Smooth muscle cell (in vitro differentiated cells): Measurements from ENCODE around the gene HMG20B. TPM values are rescaled to one million over a fixed set of nuclear protein-coding genes. Genes with fewer than 3 reads are reported as not detected.

Experiments
- DNase-seq: peaks from one replicate; lab custom pipeline; 2025; ENCODE audit not compliant: unreplicated experiment; lab: John Stamatoyannopoulos, UW
- H2AFZ ChIP-seq: fragments of 200-600 bp; sonication (generic); 2 replicates; pipeline ENCODE4 v1.6.0; 2016; ENCODE audit warnings: antibody characterized with exemption, low read depth, mild to moderate bottlenecking
- H3F3A ChIP-seq: fragments of 200-600 bp; sonication (generic); 2 replicates; pipeline ENCODE4 v1.6.0; 2017; ENCODE audit warnings: antibody characterized with exemption, low read depth
- H3K27ac ChIP-seq: fragments of 200-600 bp; sonication (generic); 2 replicates; pipeline ENCODE4 v1.5.1; 2016; ENCODE audit warnings: low read depth, mild to moderate bottlenecking
- H3K27me3 ChIP-seq: fragments of 200-600 bp; sonication (generic); 2 replicates; pipeline ENCODE4 v1.6.1; 2016; ENCODE audit warnings: low read depth, mild to moderate bottlenecking
- H3K36me3 ChIP-seq: fragments of 200-600 bp; sonication (generic); 2 replicates; pipeline ENCODE4 v1.5.1; 2016; ENCODE audit warnings: low read depth
- H3K4me1 ChIP-seq: fragments of 200-600 bp; sonication (generic); 2 replicates; pipeline ENCODE4 v1.5.1; 2016; ENCODE audit warnings: low read depth
- H3K4me2 ChIP-seq: fragments of 200-600 bp; sonication (generic); 2 replicates; pipeline ENCODE4 v1.6.0; 2016; ENCODE audit warnings: mild to moderate bottlenecking
- H3K4me3 ChIP-seq: fragments of 200-600 bp; sonication (generic); 2 replicates; pipeline ENCODE4 v1.5.1; 2016; ENCODE audit warnings: mild to moderate bottlenecking
- H3K79me2 ChIP-seq: fragments of 200-600 bp; sonication (generic); 2 replicates; pipeline ENCODE4 v1.6.0; 2016; ENCODE audit warnings: low read depth, mild to moderate bottlenecking
- H3K9ac ChIP-seq: fragments of 200-600 bp; sonication (generic); 2 replicates; pipeline ENCODE4 v1.6.0; 2016; ENCODE audit warnings: low read depth
- H3K9me3 ChIP-seq: fragments of 200-600 bp; sonication (generic); replicated peaks from 2 replicates; pipeline ENCODE4 v1.5.1; 2016; ENCODE audit warnings: low read depth
- H4K20me1 ChIP-seq: fragments of 200-600 bp; sonication (generic); 2 replicates; pipeline ENCODE4 v1.6.0; 2016; ENCODE audit warnings: low read depth
- CTCF ChIP-seq: fragments of 200-600 bp; sonication (generic); IDR thresholded peaks from 2 replicates; pipeline ENCODE4 v1.5.1; 2017; ENCODE audit warnings: borderline replicate concordance, mild to moderate bottlenecking, antibody characterized with exemption; ENCODE audit not compliant: insufficient read depth, poor library complexity, severe bottlenecking
- WGBS: methylation state at CpG from one replicate; pipeline ENCODE4 v1.1.7; 2016; ENCODE audit warnings: low lambda C conversion rate; 5-methylcytosine and 5-hydroxymethylcytosine counted together
- polyA plus RNA-seq: library from polyadenylated mRNA; unstranded; fragments of >200 nt; fragmentation: Nextera tagmentation; extraction: Ambion mirVana; gene quantifications from 2 replicates; pipeline ENCODE4 v1.2.1, GENCODE V29; 2016
- total RNA-seq: library from RNA; depleted of rRNA; stranded (reverse); fragments of >200 nt; gene quantifications from 2 replicates; pipeline ENCODE4 v1.2.3, GENCODE V29; 2014

Gene HMG20B
- total and polyA plus RNA-seq, 2 experiments from 2014 or later = 109 to 120 TPM

- no peak overlapping the region for H3K27ac ChIP-seq
- no peaks in the 10 kb centered on the region for H3K27me3 ChIP-seq
- no peaks in the 10 kb centered on the region for H3K9me3 ChIP-seq
- peaks cover 12% of the 10 kb centered on the region for H3F3A ChIP-seq
- WGBS = 78% methylated on average over 30 of the region's 30 CpGs
- H3K36me3 ChIP-seq = no peaks in the 10 kb centered on the region
- no peak overlapping the region for H3K4me2 ChIP-seq
- TF ChIP-seq CTCF = peak; percentile 95
- DNase-seq = peak; percentile 32
- no peak overlapping the region for H3K4me3 ChIP-seq
- H4K20me1 ChIP-seq = peaks cover 34% of the 10 kb centered on the region
- H3K79me2 ChIP-seq = no peaks in the 10 kb centered on the region
- no peak overlapping the region for H2AFZ ChIP-seq
- no peaks in the 10 kb centered on the region for H3K4me1 ChIP-seq
- H3K9ac ChIP-seq = no peak overlapping the region
These were observed 27.7 kb upstream of the HMG20B start for GRCh38 chr19:3544742-3545668.

- H3K27me3 ChIP-seq = no peaks in the 10 kb centered on the region
- no peaks in the 10 kb centered on the region for H3K4me1 ChIP-seq
- H3K4me2 ChIP-seq = no peak overlapping the region
- no peaks in the 10 kb centered on the region for H3K36me3 ChIP-seq
- no peak overlapping the region for H2AFZ ChIP-seq
- no peak overlapping the region for H3K4me3 ChIP-seq
- no peak for TF ChIP-seq CTCF
- no peaks in the 10 kb centered on the region for H3K79me2 ChIP-seq
- H4K20me1 ChIP-seq = peaks cover 34% of the 10 kb centered on the region
- no peak overlapping the region for H3K27ac ChIP-seq
- 85% methylated on average over 10 of the region's 10 CpGs for WGBS
- no peak overlapping the region for H3K9ac ChIP-seq
- no peak for DNase-seq
- H3F3A ChIP-seq = peaks cover 12% of the 10 kb centered on the region
- H3K9me3 ChIP-seq = no peaks in the 10 kb centered on the region
These were observed 27.1 kb upstream of the HMG20B start for GRCh38 chr19:3545669-3546034.

- no peaks in the 10 kb centered on the region for H3K79me2 ChIP-seq
- H3K36me3 ChIP-seq = no peaks in the 10 kb centered on the region
- H3F3A ChIP-seq = peaks cover 12% of the 10 kb centered on the region
- H3K27ac ChIP-seq = no peak overlapping the region
- no peak overlapping the region for H3K4me3 ChIP-seq
- no peak for TF ChIP-seq CTCF
- H3K9ac ChIP-seq = no peak overlapping the region
- H3K4me2 ChIP-seq = no peak overlapping the region
- H3K4me1 ChIP-seq = no peaks in the 10 kb centered on the region
- no peaks in the 10 kb centered on the region for H3K27me3 ChIP-seq
- peaks cover 38% of the 10 kb centered on the region for H4K20me1 ChIP-seq
- no peaks in the 10 kb centered on the region for H3K9me3 ChIP-seq
- H2AFZ ChIP-seq = no peak overlapping the region
- 97% methylated on average over 22 of the region's 23 CpGs for WGBS
- DNase-seq = no peak
These were observed 26.6 kb upstream of the HMG20B start for GRCh38 chr19:3546119-3546518.
